Skin of body (tissue), 2 donors: ENCODE results near the gene GRK4. TPM values are rescaled to one million over a fixed set of nuclear protein-coding genes. Genes with fewer than 3 reads are reported as not detected.
"Not testable (repeated sequence)": the region's sequence is repeated elsewhere in the genome, so short reads cannot be mapped to it uniquely, and the experiment has no call there.

Experiments used
- DNase-seq: peaks from one replicate; lab custom pipeline; 2025; lab: John Stamatoyannopoulos, UW
- total RNA-seq: library from RNA; depleted of rRNA; stranded (reverse); fragments of >200 nt; gene quantifications from one replicate; pipeline ENCODE4 v1.2.3, GENCODE V29; 2014

GRK4 gene
- total RNA-seq, 1 donor from 2014 or later = 7.5 TPM

GRCh38 chr4:2958446-2958845, 4.9 kb upstream of the GRK4 start:
- no peak for DNase-seq

GRCh38 chr4:2960450-2960849, 2.9 kb upstream of the GRK4 start:
- not testable (repeated sequence) for DNase-seq

- no peak for DNase-seq
Observed at GRCh38 chr4:2961421-2961810, 2.0 kb upstream of the GRK4 start.

GRCh38 chr4:2961811-2962441, 1.4 kb upstream of the GRK4 start:
- DNase-seq = no peak

GRCh38 chr4:2962614-2963174, 677 bp upstream of the GRK4 start:
- DNase-seq = peak; percentile 30

- DNase-seq = no peak
Observed at GRCh38 chr4:2963966-2964471, 648 bp downstream of the GRK4 start.

- DNase-seq = no peak
Observed at GRCh38 chr4:2964706-2965258, 1.4 kb downstream of the GRK4 start.

GRCh38 chr4:2965262-2965661, 1.9 kb downstream of the GRK4 start:
- DNase-seq = no peak

GRCh38 chr4:2968381-2968780, 5.0 kb downstream of the GRK4 start:
- DNase-seq = no peak

GRCh38 chr4:2971275-2971674, 7.9 kb downstream of the GRK4 start:
- DNase-seq = no peak

GRCh38 chr4:2977211-2978088, 14.1 kb downstream of the GRK4 start:
- DNase-seq = no peak

- no peak for DNase-seq
Observed at GRCh38 chr4:2981256-2981819, 18.0 kb downstream of the GRK4 start.

GRCh38 chr4:2982012-2982411, 18.6 kb downstream of the GRK4 start:
- no peak for DNase-seq

- not testable (repeated sequence) for DNase-seq
Observed at GRCh38 chr4:2983715-2984114, 20.3 kb downstream of the GRK4 start.

- no peak for DNase-seq
Observed at GRCh38 chr4:2991243-2991642, 27.9 kb downstream of the GRK4 start.

- DNase-seq = no peak
Observed at GRCh38 chr4:2994917-2995316, 31.5 kb downstream of the GRK4 start.

GRCh38 chr4:2995546-2996265, 32.3 kb downstream of the GRK4 start:
- no peak for DNase-seq

- DNase-seq = no peak
Observed at GRCh38 chr4:2996415-2996814, 33.0 kb downstream of the GRK4 start.

- no peak for DNase-seq
Observed at GRCh38 chr4:3007724-3008123, 44.4 kb downstream of the GRK4 start.

- DNase-seq = no peak
Observed at GRCh38 chr4:3009422-3009821, 46.1 kb downstream of the GRK4 start.

GRCh38 chr4:3010577-3010976, 47.2 kb downstream of the GRK4 start:
- no peak for DNase-seq
